ENCODE measurements around the gene PHC2. TPM values are rescaled to one million over a fixed set of nuclear protein-coding genes. Genes with fewer than 3 reads are reported as not detected.

The PHC2 gene
- total and polyA plus RNA-seq, 4 donors: 79.9 to 311 (median 121) TPM

DNA sequence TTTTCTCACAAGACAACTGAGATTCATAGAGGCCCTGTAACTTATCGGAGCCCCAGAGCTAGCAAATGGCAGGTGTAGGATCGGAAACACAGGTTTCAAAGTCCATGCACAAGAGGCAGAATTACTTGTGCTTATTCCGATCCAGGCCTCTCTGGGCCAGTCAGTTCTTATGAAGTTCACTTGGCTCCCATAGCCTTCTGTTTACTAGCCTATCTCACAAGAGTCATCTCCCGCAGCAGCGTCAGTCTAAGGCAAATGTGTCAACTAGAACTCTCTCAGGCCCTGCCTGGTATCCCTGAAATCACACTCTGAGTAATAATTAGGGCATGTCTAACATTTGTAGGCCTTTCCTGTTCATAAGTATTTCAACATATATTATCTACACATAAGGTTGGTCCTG is 43.3 kb downstream of the PHC2 start:
- H3K27me3 ChIP-seq (ENCODE audit: control insufficient read depth in 3 of 3, insufficient read depth in 3 of 3, low read length in 2 of 3): no peaks in the 10 kb centered on the region
- peak overlapping the region in 1 of 2 donors; percentile 54 for H3K27ac ChIP-seq (ENCODE audit: low read depth in 1 of 2, low read length in 1 of 2)
- WGBS, 2 donors: 72 to 95% methylated on average over 5 of the region's 5 CpGs

DNA sequence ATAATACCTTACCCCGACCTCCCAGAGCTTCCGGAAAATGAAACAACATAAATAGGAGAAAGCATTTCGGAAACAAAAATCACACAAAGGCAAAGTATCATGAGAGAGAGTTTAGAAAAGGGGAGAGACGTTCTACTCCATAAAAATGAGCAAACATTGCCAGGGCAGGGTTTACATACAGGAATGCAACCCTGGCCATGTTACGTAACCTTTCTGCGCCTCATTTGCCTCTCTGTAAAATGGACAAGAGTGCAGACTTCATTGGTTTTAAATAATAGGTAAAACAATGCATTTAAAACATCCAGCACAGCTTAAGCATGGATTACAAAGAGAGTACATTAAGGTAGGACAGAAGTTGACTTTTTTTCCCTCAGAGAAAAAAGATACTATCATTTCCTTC is 45.6 kb downstream of the PHC2 start:
- H3K9ac ChIP-seq (ENCODE audit: insufficient read depth in 1 of 2, low read length in 2 of 2): no peak overlapping the region
- H3K27me3 ChIP-seq (ENCODE audit: control insufficient read depth in 3 of 3, insufficient read depth in 3 of 3, low read length in 2 of 3): no peaks in the 10 kb centered on the region
- ATAC-seq (ENCODE audit: insufficient read depth, low FRiP score) (no peak), DNase-seq (no peak)
- no peaks in the 10 kb centered on the region for H3K36me3 ChIP-seq (ENCODE audit: control insufficient read depth in 4 of 4, insufficient read depth in 4 of 4, low read length in 4 of 4)
- H3K27ac ChIP-seq (ENCODE audit: low read depth in 1 of 2, low read length in 1 of 2): no peak overlapping the region
- H3K4me1 ChIP-seq (ENCODE audit: control insufficient read depth in 5 of 5, insufficient read depth in 5 of 5, low read length in 5 of 5): peaks cover 0 to 38% (median 7%) of the 10 kb centered on the region in 5 donors
- TF ChIP-seq, protein P1, sequence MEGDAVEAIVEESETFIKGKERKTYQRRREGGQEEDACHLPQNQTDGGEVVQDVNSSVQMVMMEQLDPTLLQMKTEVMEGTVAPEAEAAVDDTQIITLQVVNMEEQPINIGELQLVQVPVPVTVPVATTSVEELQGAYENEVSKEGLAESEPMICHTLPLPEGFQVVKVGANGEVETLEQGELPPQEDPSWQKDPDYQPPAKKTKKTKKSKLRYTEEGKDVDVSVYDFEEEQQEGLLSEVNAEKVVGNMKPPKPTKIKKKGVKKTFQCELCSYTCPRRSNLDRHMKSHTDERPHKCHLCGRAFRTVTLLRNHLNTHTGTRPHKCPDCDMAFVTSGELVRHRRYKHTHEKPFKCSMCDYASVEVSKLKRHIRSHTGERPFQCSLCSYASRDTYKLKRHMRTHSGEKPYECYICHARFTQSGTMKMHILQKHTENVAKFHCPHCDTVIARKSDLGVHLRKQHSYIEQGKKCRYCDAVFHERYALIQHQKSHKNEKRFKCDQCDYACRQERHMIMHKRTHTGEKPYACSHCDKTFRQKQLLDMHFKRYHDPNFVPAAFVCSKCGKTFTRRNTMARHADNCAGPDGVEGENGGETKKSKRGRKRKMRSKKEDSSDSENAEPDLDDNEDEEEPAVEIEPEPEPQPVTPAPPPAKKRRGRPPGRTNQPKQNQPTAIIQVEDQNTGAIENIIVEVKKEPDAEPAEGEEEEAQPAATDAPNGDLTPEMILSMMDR (IDR thresholded peaks at IDR 0.05; ENCODE audit: control extremely low read depth, extremely low read depth): no peak
- 83 to 92% methylated on average over 6 of the region's 6 CpGs for WGBS, 2 donors
- no peak overlapping the region for H3K4me3 ChIP-seq
- H3K9me3 ChIP-seq (ENCODE audit: control insufficient read depth in 4 of 4, insufficient read depth in 3 of 4, low read length in 3 of 4): peaks cover 0 to 2% (median 0%) of the 10 kb centered on the region in 4 donors

More for the DNA sequence above, 43.3 kb downstream of the PHC2 start:
- H3K9ac ChIP-seq (ENCODE audit: insufficient read depth in 1 of 2, low read length in 2 of 2): no peak overlapping the region
- no peaks in the 10 kb centered on the region for H3K36me3 ChIP-seq (ENCODE audit: control insufficient read depth in 4 of 4, insufficient read depth in 4 of 4, low read length in 4 of 4)
- TF ChIP-seq, protein P1 (IDR thresholded peaks at IDR 0.05; ENCODE audit: control extremely low read depth, extremely low read depth): no peak
- DNase-seq (no peak), ATAC-seq (ENCODE audit: insufficient read depth, low FRiP score) (no peak)
- no peak overlapping the region for H3K4me3 ChIP-seq
- peaks cover 0 to 2% (median 0%) of the 10 kb centered on the region in 4 donors for H3K9me3 ChIP-seq (ENCODE audit: control insufficient read depth in 4 of 4, insufficient read depth in 3 of 4, low read length in 3 of 4)
- peaks cover 4 to 38% (median 7%) of the 10 kb centered on the region in 5 donors for H3K4me1 ChIP-seq (ENCODE audit: control insufficient read depth in 5 of 5, insufficient read depth in 5 of 5, low read length in 5 of 5)

DNA sequence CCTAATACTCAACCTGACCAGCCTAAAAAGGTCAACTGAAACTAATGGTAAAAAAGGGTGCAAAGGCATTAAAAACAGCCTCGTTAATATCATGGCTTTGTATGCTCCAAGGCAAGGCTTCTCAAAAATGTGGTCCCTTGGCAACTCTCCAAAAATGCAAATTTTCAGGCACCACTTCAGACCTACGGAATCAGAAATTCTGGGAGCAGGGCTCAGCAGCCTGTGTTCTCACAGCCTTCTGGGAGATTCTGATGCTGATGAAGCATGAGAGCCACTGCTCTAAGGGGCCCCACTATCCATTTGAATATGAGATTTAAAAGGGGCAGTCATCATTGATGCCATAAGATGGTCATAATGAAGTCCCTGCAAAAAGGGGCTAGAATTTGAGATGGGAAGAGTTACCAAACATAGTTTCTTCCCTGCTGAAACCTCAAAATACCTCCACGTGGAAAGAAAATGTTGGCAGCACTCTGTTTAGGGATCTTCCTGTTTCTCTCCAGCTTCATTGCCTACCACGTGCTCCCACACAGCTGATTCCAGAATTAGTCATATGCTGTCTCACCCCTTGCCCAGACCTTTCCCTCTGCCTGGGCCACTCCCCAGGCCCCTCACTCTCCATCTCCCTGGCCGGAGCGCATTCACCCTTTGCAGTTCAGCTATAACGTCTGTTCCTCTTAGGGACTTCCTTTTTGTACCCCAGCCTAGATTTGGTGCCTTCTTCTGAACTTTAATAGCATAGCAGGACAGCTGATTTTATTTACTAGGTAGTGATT is 46.7 kb downstream of the PHC2 start:
- ATAC-seq (ENCODE audit: insufficient read depth, low FRiP score): no peak
- Histone ChIP-seq H3K27ac (ENCODE audit: low read depth in 1 of 2, low read length in 1 of 2) (peak overlapping the region in 1 of 2 donors; percentile 66), H3K4me3 (no peak overlapping the region), H3K27me3 (ENCODE audit: control insufficient read depth in 3 of 3, insufficient read depth in 3 of 3, low read length in 2 of 3) (no peaks in the 10 kb centered on the region), H3K9ac (ENCODE audit: insufficient read depth in 1 of 2, low read length in 2 of 2) (no peak overlapping the region), H3K4me1 (ENCODE audit: control insufficient read depth in 5 of 5, insufficient read depth in 5 of 5, low read length in 5 of 5) (peaks cover 0 to 38% (median 6%) of the 10 kb centered on the region in 5 donors), H3K9me3 (ENCODE audit: control insufficient read depth in 4 of 4, insufficient read depth in 3 of 4, low read length in 3 of 4) (peaks cover 0 to 2% (median 0%) of the 10 kb centered on the region in 4 donors), H3K36me3 (ENCODE audit: control insufficient read depth in 4 of 4, insufficient read depth in 4 of 4, low read length in 4 of 4) (no peaks in the 10 kb centered on the region)
- WGBS, 2 donors: 29 to 46% methylated on average over 7 of the region's 7 CpGs
- TF ChIP-seq, protein P1 (IDR thresholded peaks at IDR 0.05; ENCODE audit: control extremely low read depth, extremely low read depth): no peak
- DNase-seq: peak; percentile 41 to 67 (median 62)

Measured in lung (tissue), 12 donors.